Measurements from ENCODE around the gene BGLAP. TPM values are rescaled to one million over a fixed set of nuclear protein-coding genes. Genes with fewer than 3 reads are reported as not detected.

BGLAP gene
- total RNA-seq (2021) = 2.4 and 3.0 TPM in 2 replicates
- long read RNA-seq = 0 reads

DNA sequence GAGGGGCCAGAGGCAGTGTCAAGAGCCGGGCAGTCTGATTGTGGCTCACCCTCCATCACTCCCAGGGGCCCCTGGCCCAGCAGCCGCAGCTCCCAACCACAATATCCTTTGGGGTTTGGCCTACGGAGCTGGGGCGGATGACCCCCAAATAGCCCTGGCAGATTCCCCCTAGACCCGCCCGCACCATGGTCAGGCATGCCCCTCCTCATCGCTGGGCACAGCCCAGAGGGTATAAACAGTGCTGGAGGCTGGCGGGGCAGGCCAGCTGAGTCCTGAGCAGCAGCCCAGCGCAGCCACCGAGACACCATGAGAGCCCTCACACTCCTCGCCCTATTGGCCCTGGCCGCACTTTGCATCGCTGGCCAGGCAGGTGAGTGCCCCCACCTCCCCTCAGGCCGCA is at the start of gene BGLAP:
Gene BGLAP, plus strand, starts transcription at position 259 of the 400 bp plus-strand sequence. Its CDS starts 48 bp downstream, at position 307.
- Histone ChIP-seq H3K9me3 (ENCODE audit: control insufficient read depth, low read depth, low read length) (no peaks in the 10 kb centered on the region), H4K8ac (replicated peaks; ENCODE audit: insufficient read length, low read depth, low read length) (no peak within 1 kb of the TSS), H3K4me1 (ENCODE audit: insufficient read depth, low read length) (no peaks in the 10 kb centered on the region), H3K23ac (ENCODE audit: insufficient read length, low read depth, low read length) (no peak within 1 kb of the TSS), H2BK12ac (ENCODE audit: insufficient read length, low read depth, low read length) (no peak within 1 kb of the TSS), H3K23me2 (ENCODE audit: insufficient read length, low read depth, low read length, poor library complexity, severe bottlenecking) (peaks cover 3% of the 10 kb centered on the region), H4K5ac (ENCODE audit: insufficient read length, low read depth, low read length) (no peak within 1 kb of the TSS), H3K4me2 (ENCODE audit: insufficient read depth, insufficient read length, low read length) (no peak within 1 kb of the TSS), H3T11ph (ENCODE audit: low read length) (no peak within 1 kb of the TSS), H3K56ac (ENCODE audit: insufficient read length, low read depth, low read length) (no peak within 1 kb of the TSS), H3K27me3 (ENCODE audit: insufficient read depth, low read length) (no peaks in the 10 kb centered on the region), H3K27ac (ENCODE audit: insufficient read length, low read depth, low read length) (no peak within 1 kb of the TSS), H2BK20ac (ENCODE audit: low read depth, low read length, poor library complexity, severe bottlenecking) (no peak within 1 kb of the TSS), H2BK15ac (ENCODE audit: low read depth, low read length) (no peak within 1 kb of the TSS), H3K79me1 (ENCODE audit: insufficient read depth, low read depth, low read length, poor library complexity, severe bottlenecking) (no peaks in the 10 kb centered on the region), H3K14ac (ENCODE audit: insufficient read depth, low read length) (no peak within 1 kb of the TSS), H2AFZ (ENCODE audit: low read length) (no peak within 1 kb of the TSS), H4K91ac (ENCODE audit: insufficient read length, low read depth, low read length) (no peak within 1 kb of the TSS), H3K4ac (ENCODE audit: low read depth, low read length) (no peak within 1 kb of the TSS), H2BK120ac (ENCODE audit: low read depth, low read length, poor library complexity, severe bottlenecking) (no peak within 1 kb of the TSS), H4K20me1 (ENCODE audit: control insufficient read depth, insufficient read depth, insufficient read length) (no peaks in the 10 kb centered on the region), H2BK5ac (ENCODE audit: insufficient read length, low read length) (no peak within 1 kb of the TSS), H3K79me2 (ENCODE audit: insufficient read depth, low read length) (no peaks in the 10 kb centered on the region), H2AK5ac (ENCODE audit: insufficient read length, low read length) (no peak within 1 kb of the TSS), H3K18ac (ENCODE audit: insufficient read length, low read depth, low read length) (no peak within 1 kb of the TSS), H3K9ac (ENCODE audit: extremely low read depth, insufficient read length, low read length) (no peak within 1 kb of the TSS)
- Mint-ChIP-seq H3K4me1 (peaks cover 2 to 6% of the 10 kb centered on the region in 2 experiments), H3K4me3 (no peak within 1 kb of the TSS), H3K27me3 (ENCODE audit: low read depth) (peaks cover 4% of the 10 kb centered on the region; the same call in 1 of the 2 replicates), H3K9me3 (no peaks in the 10 kb centered on the region), H3K27ac (peak within 1 kb of the TSS; percentile 55 to 80 (median 64); a peak in 3 of 7 replicates), H3K36me3 (ENCODE audit: insufficient read depth in 1 of 3, low read depth in 3 of 3) (peaks cover 10 to 33% (median 29%) of the 10 kb centered on the region in 3 experiments; a peak in 6 of 7 replicates)
- no peak for DNase-seq
- TF ChIP-seq CTCF (conservative IDR thresholded peaks at IDR 0.05) = no peak
- WGBS (ENCODE audit: extremely low coverage, insufficient read length, low lambda C conversion rate) = no CpG with 5 or more reads among the region's 14 CpGs

Data from H9 (cell line).